Fibroblast of the aortic adventitia (primary cell): ENCODE data around the gene ROPN1B. TPM values are rescaled to one million over a fixed set of nuclear protein-coding genes. Genes with fewer than 3 reads are reported as not detected.

Experiments used
- DNase-seq: peaks from one replicate; pipeline ENCODE4 v3.0.0-alpha.2; 2010; ENCODE audit warnings: low read depth
- H3K4me3 ChIP-seq: 2 replicates; pipeline ENCODE4 v1.5.1; 2011; ENCODE audit warnings: low read depth, mild to moderate bottlenecking, control low read depth, low read length, moderate library complexity
- CTCF ChIP-seq: IDR thresholded peaks from 2 replicates; pipeline ENCODE4 v1.5.1; 2011; ENCODE audit warnings: mild to moderate bottlenecking, low read length, control low read depth, inconsistent platforms; ENCODE audit not compliant: insufficient read depth
- total RNA-seq: library from RNA; depleted of rRNA; stranded (reverse); fragments of >200 nt; gene quantifications from 2 replicates; pipeline ENCODE4 v1.2.3, GENCODE V29; 2012; ENCODE audit warnings: low replicate concordance

ROPN1B gene
- total RNA-seq, 1 donor = not detected

DNA sequence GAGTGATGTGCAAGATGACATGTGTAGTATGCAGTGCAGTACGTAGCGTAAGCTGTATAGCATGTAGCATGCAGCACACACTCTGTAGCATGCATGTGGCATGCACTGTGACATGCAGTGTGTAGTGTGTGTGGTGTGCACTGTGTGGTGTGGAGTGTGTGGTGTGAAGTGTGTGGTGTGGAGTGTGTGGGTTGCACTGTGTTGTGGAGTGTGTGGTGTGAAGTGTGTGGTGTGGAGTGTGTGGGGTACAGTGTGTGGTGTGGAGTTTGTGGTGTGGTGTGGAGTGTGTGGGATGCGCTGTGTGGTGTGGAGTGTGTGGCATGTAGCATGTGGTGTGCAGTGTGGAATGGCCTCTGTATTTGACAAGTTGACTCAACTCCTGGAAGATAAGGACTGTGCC lies 39.2 kb downstream of the ROPN1B start:
- DNase-seq = no peak
- H3K4me3 ChIP-seq = no peak overlapping the region
- TF ChIP-seq CTCF = no peak

- no peak for TF ChIP-seq CTCF
- H3K4me3 ChIP-seq = no peak overlapping the region
- DNase-seq = no peak
Observed at GRCh38 chr3:126009181-126009580, 40.2 kb downstream of the ROPN1B start.

DNA sequence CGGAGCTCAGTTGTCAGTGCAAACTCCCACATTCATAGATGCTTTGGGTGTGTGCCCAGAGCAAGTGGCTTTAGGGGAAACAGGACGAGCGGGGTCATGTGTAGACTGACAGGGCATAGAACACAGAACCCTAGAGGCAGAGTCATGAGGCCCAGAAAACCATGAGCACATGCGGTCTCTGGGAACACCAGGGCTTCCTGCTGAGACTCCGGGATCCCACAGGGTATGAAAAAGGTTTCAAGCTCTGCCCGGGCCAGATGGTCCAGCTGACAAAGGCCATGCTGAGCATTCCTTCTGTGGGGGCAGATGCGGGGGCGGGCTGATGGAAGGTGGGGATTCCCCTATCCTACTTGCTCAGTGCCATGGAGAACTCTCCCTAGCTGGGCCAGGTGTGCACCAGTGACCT lies 44.8 kb downstream of the ROPN1B start:
- no peak for DNase-seq
- H3K4me3 ChIP-seq = no peak overlapping the region
- no peak for TF ChIP-seq CTCF

DNA sequence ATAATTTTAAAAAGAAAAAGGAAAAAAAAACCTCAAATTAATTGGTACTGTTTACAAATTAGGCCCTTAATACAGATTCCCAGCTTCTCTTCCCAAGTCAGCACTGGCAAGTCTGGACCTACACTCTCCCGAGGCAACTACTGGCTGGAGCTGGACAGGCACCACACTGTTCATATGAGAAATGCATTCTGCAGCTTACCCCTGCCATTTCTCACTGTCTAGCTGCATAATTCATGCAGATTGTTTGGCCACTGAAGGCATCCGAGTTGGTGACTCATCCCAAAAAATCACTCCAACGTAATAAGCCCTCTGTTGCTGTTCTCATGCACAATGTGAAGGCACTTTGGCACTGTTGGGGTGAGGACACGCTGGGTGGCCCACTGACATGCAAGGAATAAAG lies 45.3 kb downstream of the ROPN1B start:
- TF ChIP-seq CTCF = peak; percentile 7
- H3K4me3 ChIP-seq = no peak overlapping the region
- DNase-seq = peak; percentile 83

GRCh38 chr3:126015075-126015474 lies 46.1 kb downstream of the ROPN1B start:
- no peak for DNase-seq
- TF ChIP-seq CTCF = no peak
- no peak overlapping the region for H3K4me3 ChIP-seq

DNA sequence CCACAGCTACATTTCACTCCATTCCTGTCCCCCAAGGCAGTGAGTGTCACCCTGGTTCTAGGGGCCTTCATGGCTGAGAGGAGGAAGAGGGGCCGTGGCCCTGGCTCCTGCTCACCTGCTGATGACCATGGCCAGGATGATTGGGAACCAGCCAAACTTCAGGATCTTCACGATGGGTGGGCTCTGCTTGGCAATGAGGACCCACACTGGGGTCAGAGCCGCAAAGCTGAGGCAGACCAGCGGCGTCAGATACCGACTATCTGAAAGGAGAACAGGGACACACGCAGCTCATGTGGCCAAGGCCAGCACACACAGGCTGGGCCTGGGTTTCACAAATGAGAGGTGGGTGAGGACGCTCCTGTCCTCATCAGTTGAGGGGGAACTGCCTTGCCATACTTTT lies 47.6 kb downstream of the ROPN1B start:
- DNase-seq = no peak
- TF ChIP-seq CTCF = no peak
- H3K4me3 ChIP-seq = no peak overlapping the region

- TF ChIP-seq CTCF = no peak
- H3K4me3 ChIP-seq = no peak overlapping the region
Observed at GRCh38 chr3:126017362-126017761, 48.4 kb downstream of the ROPN1B start.

More at GRCh38 chr3:126017362-126017761, 48.4 kb downstream of the ROPN1B start:
- no peak for DNase-seq
